Mesenchymal stem cell (in vitro differentiated cells and primary cell): ENCODE data around the gene M6PR.
"Not testable (repeated sequence)": the region's sequence is repeated elsewhere in the genome, so short reads cannot be mapped to it uniquely, and the experiment has no call there.

Experiments used
- DNase-seq: peaks from one replicate; pipeline ENCODE4 v3.0.0-alpha.2; 2013
- H2AFZ ChIP-seq: one replicate; pipeline ENCODE4 v1.6.1; 2013; ENCODE audit warnings: low read depth, mild to moderate bottlenecking, control low read depth, inconsistent platforms, low read length, moderate library complexity
- H2AK5ac ChIP-seq: 2 replicates; pipeline ENCODE4 v1.6.1; 2013; ENCODE audit warnings: low read length, moderate library complexity, mild to moderate bottlenecking, inconsistent platforms; ENCODE audit not compliant: severe bottlenecking
- H2BK120ac ChIP-seq: one replicate; pipeline ENCODE4 v1.6.1; 2013; ENCODE audit warnings: low read depth, mild to moderate bottlenecking, inconsistent platforms, low read length, moderate library complexity
- H2BK12ac ChIP-seq, 2 experiments: one replicate each; pipeline ENCODE4 v1.6.1; 2013; ENCODE audit warnings: inconsistent platforms in 2 of 2, low read length in 2 of 2, mild to moderate bottlenecking in 2 of 2, moderate library complexity in 2 of 2, control low read depth in 1 of 2
- H2BK15ac ChIP-seq: one replicate; pipeline ENCODE4 v1.6.1; 2013; ENCODE audit warnings: mild to moderate bottlenecking, low read depth, inconsistent platforms; ENCODE audit not compliant: poor library complexity, severe bottlenecking
- H2BK5ac ChIP-seq: 2 replicates; pipeline ENCODE4 v1.6.1; 2013; ENCODE audit warnings: low read depth, mild to moderate bottlenecking, low read length, control low read depth, inconsistent platforms; ENCODE audit not compliant: poor library complexity, severe bottlenecking
- H3K14ac ChIP-seq, 2 experiments: one replicate each; pipeline ENCODE4 v1.6.1; 2013; ENCODE audit warnings: inconsistent platforms in 2 of 2, low read length in 2 of 2, control low read depth in 1 of 2, mild to moderate bottlenecking in 1 of 2, moderate library complexity in 1 of 2
- H3K18ac ChIP-seq, 2 experiments: one replicate each; pipeline ENCODE4 v1.6.1; 2013; ENCODE audit warnings: inconsistent platforms in 2 of 2, low read length in 2 of 2, control low read depth in 1 of 2, low read depth in 1 of 2, mild to moderate bottlenecking in 1 of 2
- H3K23ac ChIP-seq, 2 experiments: one replicate each; pipeline ENCODE4 v1.6.1; 2013; ENCODE audit warnings: inconsistent platforms in 2 of 2, low read length in 2 of 2, mild to moderate bottlenecking in 2 of 2, moderate library complexity in 2 of 2, control low read depth in 1 of 2
- H3K27ac ChIP-seq: 2 replicates; pipeline ENCODE4 v1.5.1; 2013; ENCODE audit warnings: mild to moderate bottlenecking, moderate library complexity, low read length, control low read depth, inconsistent platforms; ENCODE audit not compliant: poor library complexity, severe bottlenecking
- H3K27me3 ChIP-seq, 2 experiments: 2 replicates each; pipeline versions ENCODE4 v1.6.1 to v1.7.0; 2013; ENCODE audit warnings: low read length in 2 of 2, mild to moderate bottlenecking in 2 of 2, moderate library complexity in 2 of 2, control low read depth in 1 of 2, inconsistent platforms in 1 of 2; ENCODE audit not compliant: control insufficient read depth in 1 of 2, insufficient read depth in 1 of 2
- H3K36me3 ChIP-seq, 2 experiments: 2 replicates each; pipeline versions ENCODE4 v1.6.1 to v1.7.0; 2013; ENCODE audit warnings: low read length in 2 of 2, control low read depth in 1 of 2, inconsistent platforms in 1 of 2, low read depth in 1 of 2, mild to moderate bottlenecking in 1 of 2; ENCODE audit not compliant: insufficient read depth in 2 of 2, control insufficient read depth in 1 of 2
- H3K4ac ChIP-seq, 2 experiments: one replicate each; pipeline ENCODE4 v1.6.1; 2013; ENCODE audit warnings: inconsistent platforms in 2 of 2, low read length in 2 of 2, mild to moderate bottlenecking in 2 of 2, moderate library complexity in 2 of 2, control low read depth in 1 of 2, low read depth in 1 of 2
- H3K4me1 ChIP-seq: 2 replicates; pipeline ENCODE4 v1.6.1; 2013; ENCODE audit warnings: low read depth, low read length, control low read depth; ENCODE audit not compliant: control insufficient read depth, insufficient read depth
- H3K4me2 ChIP-seq: 2 replicates; pipeline ENCODE4 v1.6.1; 2013; ENCODE audit warnings: low read length, mild to moderate bottlenecking, inconsistent platforms; ENCODE audit not compliant: poor library complexity, severe bottlenecking
- H3K4me3 ChIP-seq, 2 experiments: 2 replicates each; pipeline versions ENCODE4 v1.5.1 to v1.7.0; 2013; ENCODE audit warnings: low read length in 2 of 2, mild to moderate bottlenecking in 2 of 2, control low read depth in 1 of 2, low read depth in 1 of 2; ENCODE audit not compliant: insufficient read depth in 1 of 2
- H3K79me1 ChIP-seq: replicated peaks from 2 replicates; pipeline ENCODE4 v1.6.1; 2013; ENCODE audit warnings: mild to moderate bottlenecking, control low read depth, low read length, inconsistent platforms; ENCODE audit not compliant: poor library complexity, severe bottlenecking
- H3K9ac ChIP-seq: 2 replicates; pipeline ENCODE4 v1.7.0; 2013; ENCODE audit warnings: mild to moderate bottlenecking, low read length, moderate library complexity
- H3K9me3 ChIP-seq: 2 replicates; pipeline ENCODE4 v1.7.0; 2013; ENCODE audit warnings: mild to moderate bottlenecking, low read length; ENCODE audit not compliant: control insufficient read depth
- H4K8ac ChIP-seq: one replicate; pipeline ENCODE4 v1.6.1; 2013; ENCODE audit warnings: inconsistent platforms, mild to moderate bottlenecking, low read length, moderate library complexity
- H4K91ac ChIP-seq: one replicate; pipeline ENCODE4 v1.6.1; 2013; ENCODE audit warnings: mild to moderate bottlenecking, low read length, inconsistent platforms
- WGBS: methylation state at CpG from one replicate; pipeline ENCODE4 v1.1.7; 2013; ENCODE audit warnings: mixed read lengths; 5-methylcytosine and 5-hydroxymethylcytosine counted together

Gene M6PR

DNA sequence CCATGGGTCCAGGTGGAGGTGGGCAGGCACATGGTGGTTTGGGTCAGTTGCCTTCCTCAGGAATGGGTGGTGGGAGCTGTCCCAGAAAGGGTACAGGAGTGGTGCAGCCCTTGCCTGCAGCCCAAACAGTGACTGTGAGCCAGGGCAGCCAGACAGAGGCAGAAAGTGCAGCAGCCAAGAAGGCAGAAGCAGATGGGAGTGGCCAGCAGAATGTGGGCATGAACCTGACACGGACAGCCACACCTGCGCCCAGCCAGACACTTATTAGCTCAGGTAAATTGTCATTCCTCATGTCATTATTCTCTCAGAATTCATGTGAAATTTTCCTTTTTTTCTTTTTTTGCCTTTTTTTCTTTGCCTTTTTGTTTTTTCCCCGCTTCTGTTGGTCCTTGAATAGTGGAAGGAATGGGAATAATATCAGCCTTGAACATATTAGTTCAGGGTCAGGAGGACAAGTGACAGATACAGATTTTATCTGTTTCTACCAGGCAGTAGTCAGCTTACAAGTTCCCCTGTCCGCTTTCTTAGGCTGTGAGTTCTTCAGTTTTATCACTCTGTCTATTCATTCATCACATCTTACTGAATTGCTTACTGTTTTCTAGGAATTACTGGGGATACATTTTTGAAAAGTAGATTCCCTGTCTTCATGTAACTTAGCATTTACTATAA lies 18.7 kb downstream of the M6PR start:
- not testable (repeated sequence) for DNase-seq, H3K4me1 ChIP-seq, H4K8ac ChIP-seq, H3K9me3 ChIP-seq, H2BK120ac ChIP-seq, H2AFZ ChIP-seq, H3K4me2 ChIP-seq, H3K4ac ChIP-seq, H2BK15ac ChIP-seq, H3K18ac ChIP-seq, H2BK12ac ChIP-seq, H4K91ac ChIP-seq, H2BK5ac ChIP-seq, H3K14ac ChIP-seq, H3K27ac ChIP-seq, H3K4me3 ChIP-seq, H2AK5ac ChIP-seq, H3K23ac ChIP-seq, H3K27me3 ChIP-seq, H3K79me1 ChIP-seq, H3K9ac ChIP-seq
- H3K36me3 ChIP-seq: peaks cover 18 to 49% of the 10 kb centered on the region in 2 experiments
- WGBS: 96% methylated on average over 2 of the region's 4 CpGs

- H3K4me2 ChIP-seq: no peak overlapping the region
- H3K79me1 ChIP-seq: peaks cover 21% of the 10 kb centered on the region
- H3K14ac ChIP-seq: no peak overlapping the region
- no peak overlapping the region for H2BK5ac ChIP-seq
- H3K27me3 ChIP-seq: no peaks in the 10 kb centered on the region
- 98% methylated on average over 5 of the region's 5 CpGs for WGBS
- H4K91ac ChIP-seq: no peak overlapping the region
- H3K4ac ChIP-seq: no peak overlapping the region
- H2BK15ac ChIP-seq: no peak overlapping the region
- peaks cover 2% of the 10 kb centered on the region for H3K4me1 ChIP-seq
- no peak overlapping the region for H2BK120ac ChIP-seq
- H3K9ac ChIP-seq: no peak overlapping the region
- DNase-seq: no peak
- no peak overlapping the region for H4K8ac ChIP-seq
- no peak overlapping the region for H3K27ac ChIP-seq
- no peak overlapping the region for H2AFZ ChIP-seq
- no peak overlapping the region for H2BK12ac ChIP-seq
- peaks cover 20 to 44% of the 10 kb centered on the region in 2 experiments for H3K36me3 ChIP-seq
- no peaks in the 10 kb centered on the region for H3K9me3 ChIP-seq
- no peak overlapping the region for H3K23ac ChIP-seq
- H3K18ac ChIP-seq: no peak overlapping the region
- no peak overlapping the region for H2AK5ac ChIP-seq
- no peak overlapping the region for H3K4me3 ChIP-seq
Observed at GRCh38 chr12:8922544-8922943, 26.9 kb downstream of the M6PR start.

GRCh38 chr12:8919643-8920042 lies 29.8 kb downstream of the M6PR start:
- not testable (repeated sequence) for H2AFZ ChIP-seq, H4K8ac ChIP-seq, H2AK5ac ChIP-seq, H3K4ac ChIP-seq, H3K9me3 ChIP-seq, H2BK120ac ChIP-seq, H3K14ac ChIP-seq, H3K9ac ChIP-seq, H2BK5ac ChIP-seq, H2BK12ac ChIP-seq, H3K4me3 ChIP-seq, H3K27me3 ChIP-seq, H3K4me1 ChIP-seq, H3K27ac ChIP-seq, H3K23ac ChIP-seq, H3K18ac ChIP-seq, H3K4me2 ChIP-seq, DNase-seq, H4K91ac ChIP-seq, H2BK15ac ChIP-seq
- peaks cover 17% of the 10 kb centered on the region for H3K79me1 ChIP-seq
- WGBS: 88% methylated on average over 4 of the region's 4 CpGs
- H3K36me3 ChIP-seq: peaks cover 15 to 39% of the 10 kb centered on the region in 2 experiments

GRCh38 chr12:8917751-8918150 lies 31.7 kb downstream of the M6PR start:
- no peak overlapping the region for H2AK5ac ChIP-seq
- WGBS: 94% methylated on average over 1 of the region's 1 CpG
- H3K4me3 ChIP-seq: no peak overlapping the region

More at GRCh38 chr12:8917751-8918150, 31.7 kb downstream of the M6PR start:
- H3K4me2 ChIP-seq: no peak overlapping the region
- no peak overlapping the region for H3K27ac ChIP-seq
- H4K91ac ChIP-seq: no peak overlapping the region
- H3K27me3 ChIP-seq: no peaks in the 10 kb centered on the region
- H3K14ac ChIP-seq: no peak overlapping the region
- H3K9me3 ChIP-seq: no peaks in the 10 kb centered on the region
- H4K8ac ChIP-seq: no peak overlapping the region
- no peak overlapping the region for H2BK15ac ChIP-seq
- H3K36me3 ChIP-seq: peaks cover 15 to 31% of the 10 kb centered on the region in 2 experiments
- H3K18ac ChIP-seq: no peak overlapping the region
- no peak overlapping the region for H2BK120ac ChIP-seq
- no peak overlapping the region for H2AFZ ChIP-seq
- peaks cover 5% of the 10 kb centered on the region for H3K4me1 ChIP-seq
- H3K9ac ChIP-seq: no peak overlapping the region
- peaks cover 17% of the 10 kb centered on the region for H3K79me1 ChIP-seq
- no peak overlapping the region for H3K23ac ChIP-seq
- peak; percentile 45 for DNase-seq
- no peak overlapping the region for H2BK12ac ChIP-seq
- H3K4ac ChIP-seq: no peak overlapping the region
- no peak overlapping the region for H2BK5ac ChIP-seq
